Vagina (tissue), 2 donors: Measurements from ENCODE around the gene HTR3B. TPM values are rescaled to one million over a fixed set of nuclear protein-coding genes. Genes with fewer than 3 reads are reported as not detected.

Experiments
- DNase-seq, 2 donors: peaks; one replicate each; pipeline ENCODE4 v3.0.0-alpha.2; 2017; ENCODE audit errors: extremely low spot score in 2 of 2
- H3K27ac ChIP-seq: fragments of 200-600 bp; sonication (generic); one replicate; pipeline ENCODE4 v1.5.1; 2019
- H3K27me3 ChIP-seq: fragments of 200-600 bp; sonication (generic); one replicate; pipeline ENCODE4 v1.5.1; 2019
- H3K36me3 ChIP-seq, 2 donors: fragments of 200-600 bp; sonication (generic); one replicate each; pipeline ENCODE4 v1.5.1; 2017 to 2019
- H3K4me1 ChIP-seq: fragments of 200-600 bp; sonication (generic); one replicate; pipeline ENCODE4 v1.5.1; 2019
- H3K4me3 ChIP-seq, 2 donors: fragments of 200-600 bp; sonication (generic); 1 replicate in 1 of 2; 2 replicates in 1 of 2; pipeline ENCODE4 v1.5.1; 2016 to 2019
- H3K9me3 ChIP-seq: fragments of 200-600 bp; sonication (generic); one replicate; pipeline ENCODE4 v1.5.1; 2019
- POLR2A ChIP-seq, 2 donors: fragments of 450-650 bp; IDR thresholded peaks; one replicate each; pipeline ENCODE4 v1.6.1; 2017; ENCODE audit warnings: antibody characterized with exemption in 2 of 2, mild to moderate bottlenecking in 2 of 2, moderate library complexity in 2 of 2
- POLR2AphosphoS5 ChIP-seq, 2 donors: sonication (generic); formaldehyde crosslinking; IDR thresholded peaks; one replicate each; pipeline ENCODE4 v1.9.0; 2017; ENCODE audit warnings: antibody characterized with exemption in 2 of 2, mild to moderate bottlenecking in 2 of 2, low read depth in 1 of 2; ENCODE audit not compliant: insufficient read depth in 1 of 2
- intact Hi-C: fragments of 100-400 bp; cut with DNase I; formaldehyde crosslinking; loops from one replicate; pipeline ENCODE4 v1.15.1; 2023
- total RNA-seq: library from RNA; depleted of rRNA; stranded (reverse); fragments of >200 nt; gene quantifications from one replicate; pipeline ENCODE4 v1.2.3, GENCODE V29; 2016
- TF ChIP-seq, protein P1 (sequence below), 3 experiments: fragments of 450-650 bp in 2 of 3; fragments of 200-600 bp in 1 of 3; sonication (generic) in 1 of 3; IDR thresholded peaks; one replicate each; pipeline ENCODE4 v1.5.1; 2017 to 2019; ENCODE audit warnings: antibody characterized with exemption in 3 of 3, mild to moderate bottlenecking in 2 of 3, moderate library complexity in 2 of 3

The HTR3B gene
- total RNA-seq, 1 donor from 2014 or later: not detected

DNA sequence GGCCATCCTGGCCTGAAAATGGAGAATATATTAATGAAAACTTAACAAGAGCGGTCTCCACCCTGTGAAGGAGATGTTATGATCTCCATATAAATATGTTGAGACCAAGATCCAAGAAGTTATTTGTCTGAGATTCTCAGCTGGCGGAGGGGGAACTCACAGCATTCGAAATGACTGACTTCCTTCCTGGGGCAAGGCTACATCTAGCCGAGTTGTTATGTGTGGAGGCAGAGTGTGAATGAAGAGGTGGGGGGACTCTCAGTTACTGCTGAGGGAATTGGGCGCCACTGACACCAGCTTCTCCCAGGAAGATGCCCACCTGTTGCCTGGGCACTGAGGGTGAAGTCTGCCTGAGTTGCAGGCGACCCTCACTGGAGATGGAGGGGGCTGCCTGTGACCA is 76.2 kb downstream of the HTR3B start:
- TF ChIP-seq, protein P1, sequence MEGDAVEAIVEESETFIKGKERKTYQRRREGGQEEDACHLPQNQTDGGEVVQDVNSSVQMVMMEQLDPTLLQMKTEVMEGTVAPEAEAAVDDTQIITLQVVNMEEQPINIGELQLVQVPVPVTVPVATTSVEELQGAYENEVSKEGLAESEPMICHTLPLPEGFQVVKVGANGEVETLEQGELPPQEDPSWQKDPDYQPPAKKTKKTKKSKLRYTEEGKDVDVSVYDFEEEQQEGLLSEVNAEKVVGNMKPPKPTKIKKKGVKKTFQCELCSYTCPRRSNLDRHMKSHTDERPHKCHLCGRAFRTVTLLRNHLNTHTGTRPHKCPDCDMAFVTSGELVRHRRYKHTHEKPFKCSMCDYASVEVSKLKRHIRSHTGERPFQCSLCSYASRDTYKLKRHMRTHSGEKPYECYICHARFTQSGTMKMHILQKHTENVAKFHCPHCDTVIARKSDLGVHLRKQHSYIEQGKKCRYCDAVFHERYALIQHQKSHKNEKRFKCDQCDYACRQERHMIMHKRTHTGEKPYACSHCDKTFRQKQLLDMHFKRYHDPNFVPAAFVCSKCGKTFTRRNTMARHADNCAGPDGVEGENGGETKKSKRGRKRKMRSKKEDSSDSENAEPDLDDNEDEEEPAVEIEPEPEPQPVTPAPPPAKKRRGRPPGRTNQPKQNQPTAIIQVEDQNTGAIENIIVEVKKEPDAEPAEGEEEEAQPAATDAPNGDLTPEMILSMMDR (IDR thresholded peaks at IDR 0.05): no peak
- Histone ChIP-seq H3K4me3 (no peak overlapping the region), H3K27ac (no peak overlapping the region), H3K36me3 (no peaks in the 10 kb centered on the region), H3K27me3 (no peaks in the 10 kb centered on the region), H3K9me3 (no peaks in the 10 kb centered on the region), H3K4me1 (no peaks in the 10 kb centered on the region)
- intact Hi-C loops: no loop called here
- DNase-seq: no peak

DNA sequence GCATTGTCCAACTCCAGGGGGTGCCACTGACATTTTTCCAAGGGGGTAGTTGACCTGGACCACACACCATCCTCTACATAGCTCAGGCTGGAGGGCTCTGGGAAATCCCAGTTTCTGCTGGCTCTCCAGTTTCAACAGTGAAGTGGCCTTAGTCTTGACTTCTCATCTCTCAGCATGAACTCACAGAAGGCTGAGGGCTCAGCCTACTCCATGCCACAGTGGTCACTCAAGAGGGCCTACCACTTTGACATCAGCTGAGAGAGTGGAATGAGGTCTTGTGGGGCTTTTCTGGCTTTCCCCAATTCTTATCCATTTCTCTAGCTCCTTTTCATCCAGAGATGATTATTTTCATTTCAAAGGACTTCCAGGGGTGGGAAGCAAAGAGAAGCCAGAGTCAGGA is 77.7 kb downstream of the HTR3B start:
- Histone ChIP-seq H3K27ac (no peak overlapping the region), H3K4me1 (no peaks in the 10 kb centered on the region), H3K4me3 (no peak overlapping the region), H3K27me3 (no peaks in the 10 kb centered on the region), H3K36me3 (no peaks in the 10 kb centered on the region), H3K9me3 (no peaks in the 10 kb centered on the region)
- intact Hi-C loops: no loop called here
- TF ChIP-seq, protein P1 (IDR thresholded peaks at IDR 0.05): no peak
- TF ChIP-seq POLR2A (IDR thresholded peaks at IDR 0.05) (no peak), POLR2AphosphoS5 (IDR thresholded peaks at IDR 0.05; ENCODE audit: insufficient read depth in 1 of 2, low read depth in 1 of 2) (no peak)
- no peak for DNase-seq

DNA sequence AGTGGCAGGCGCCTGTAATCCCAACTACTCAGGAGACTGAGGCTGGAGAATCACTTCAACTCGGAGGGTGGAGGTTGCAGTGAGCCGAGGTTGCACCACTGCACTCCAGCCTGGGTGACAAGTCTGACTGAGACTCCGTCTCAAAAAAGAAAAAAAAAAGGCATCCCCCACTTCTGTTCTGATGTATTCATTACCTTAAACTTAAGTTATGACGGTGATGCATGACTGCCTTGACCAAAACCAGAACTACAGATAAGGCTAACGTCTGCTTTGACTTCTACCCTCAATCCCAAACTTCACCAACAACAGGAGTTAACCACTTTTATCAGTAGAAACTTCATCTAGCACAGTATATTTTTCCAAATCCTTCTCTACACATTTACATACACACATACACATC is 80.2 kb downstream of the HTR3B start:
- Histone ChIP-seq H3K4me3 (no peak overlapping the region), H3K36me3 (no peaks in the 10 kb centered on the region), H3K27me3 (no peaks in the 10 kb centered on the region), H3K9me3 (no peaks in the 10 kb centered on the region), H3K27ac (no peak overlapping the region), H3K4me1 (no peaks in the 10 kb centered on the region)
- intact Hi-C loops: no loop called here
- TF ChIP-seq POLR2A (IDR thresholded peaks at IDR 0.05): no peak
- no peak for TF ChIP-seq POLR2AphosphoS5 (IDR thresholded peaks at IDR 0.05; ENCODE audit: insufficient read depth in 1 of 2, low read depth in 1 of 2)
- TF ChIP-seq, protein P1 (IDR thresholded peaks at IDR 0.05): no peak
- DNase-seq: no peak

DNA sequence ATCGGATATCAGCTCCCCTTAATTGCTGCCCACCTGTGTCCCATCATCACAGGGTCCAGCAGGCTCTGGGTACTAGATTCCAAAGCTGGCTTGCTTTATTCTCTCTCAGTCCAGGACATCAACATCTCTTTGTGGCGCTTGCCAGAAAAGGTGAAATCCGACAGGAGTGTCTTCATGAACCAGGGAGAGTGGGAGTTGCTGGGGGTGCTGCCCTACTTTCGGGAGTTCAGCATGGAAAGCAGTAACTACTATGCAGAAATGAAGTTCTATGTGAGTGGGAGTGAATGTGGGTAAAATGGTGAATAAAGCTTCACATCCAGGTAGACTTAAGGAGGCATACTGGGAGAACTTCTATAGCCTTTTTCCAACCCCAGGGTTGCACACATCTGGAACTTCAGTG is 81.3 kb downstream of the HTR3B start:
- Histone ChIP-seq H3K27me3 (no peaks in the 10 kb centered on the region), H3K36me3 (no peaks in the 10 kb centered on the region), H3K27ac (no peak overlapping the region), H3K4me3 (no peak overlapping the region), H3K9me3 (no peaks in the 10 kb centered on the region), H3K4me1 (no peaks in the 10 kb centered on the region)
- intact Hi-C loops: no loop called here
- no peak for DNase-seq
- TF ChIP-seq, protein P1 (IDR thresholded peaks at IDR 0.05): no peak
- TF ChIP-seq POLR2A (IDR thresholded peaks at IDR 0.05): no peak
- no peak for TF ChIP-seq POLR2AphosphoS5 (IDR thresholded peaks at IDR 0.05; ENCODE audit: insufficient read depth in 1 of 2, low read depth in 1 of 2)

DNA sequence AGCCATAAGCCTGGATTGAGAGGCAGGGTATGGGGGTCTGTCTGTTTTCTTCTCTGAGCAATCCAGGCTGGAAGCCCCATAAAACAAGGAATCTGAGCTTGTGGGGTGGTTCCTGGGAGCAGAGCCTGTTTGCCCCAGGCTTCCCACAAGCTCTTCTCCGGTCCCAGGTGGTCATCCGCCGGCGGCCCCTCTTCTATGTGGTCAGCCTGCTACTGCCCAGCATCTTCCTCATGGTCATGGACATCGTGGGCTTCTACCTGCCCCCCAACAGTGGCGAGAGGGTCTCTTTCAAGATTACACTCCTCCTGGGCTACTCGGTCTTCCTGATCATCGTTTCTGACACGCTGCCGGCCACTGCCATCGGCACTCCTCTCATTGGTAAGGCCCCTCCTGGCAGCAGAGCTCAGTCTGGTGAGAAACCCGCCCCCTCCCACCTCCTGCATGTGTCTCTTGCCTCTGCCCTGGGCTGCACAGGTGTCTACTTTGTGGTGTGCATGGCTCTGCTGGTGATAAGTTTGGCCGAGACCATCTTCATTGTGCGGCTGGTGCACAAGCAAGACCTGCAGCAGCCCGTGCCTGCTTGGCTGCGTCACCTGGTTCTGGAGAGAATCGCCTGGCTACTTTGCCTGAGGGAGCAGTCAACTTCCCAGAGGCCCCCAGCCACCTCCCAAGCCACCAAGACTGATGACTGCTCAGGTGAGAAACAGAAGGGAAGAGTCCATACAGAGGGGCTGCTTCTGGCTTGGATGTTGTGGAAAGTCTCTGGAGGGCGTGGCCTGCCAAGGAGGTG is 82.0 kb downstream of the HTR3B start:
- intact Hi-C loops: no loop called here
- Histone ChIP-seq H3K4me3 (no peak overlapping the region), H3K9me3 (no peaks in the 10 kb centered on the region), H3K27ac (no peak overlapping the region), H3K27me3 (no peaks in the 10 kb centered on the region), H3K36me3 (no peaks in the 10 kb centered on the region), H3K4me1 (no peaks in the 10 kb centered on the region)
- no peak for DNase-seq
- TF ChIP-seq, protein P1 (IDR thresholded peaks at IDR 0.05): no peak
- TF ChIP-seq POLR2A (IDR thresholded peaks at IDR 0.05) (no peak), POLR2AphosphoS5 (IDR thresholded peaks at IDR 0.05; ENCODE audit: insufficient read depth in 1 of 2, low read depth in 1 of 2) (no peak)
